Progenitor cell of endocrine pancreas (in vitro differentiated cells): ENCODE data around the gene RHOT2. TPM values are rescaled to one million over a fixed set of nuclear protein-coding genes. Genes with fewer than 3 reads are reported as not detected.

Experiments used
- DNase-seq: peaks from one replicate; pipeline ENCODE4 v3.0.0; 2021; ENCODE audit warnings: low spot score; ENCODE audit not compliant: unreplicated experiment
- H3K27ac Mint-ChIP-seq: 2 replicates; pipeline ENCODE4 v1.8.0; 2021; ENCODE audit warnings: mild to moderate bottlenecking, moderate library complexity, mixed read lengths
- H3K27me3 Mint-ChIP-seq: 2 replicates; pipeline ENCODE4 v1.8.0; 2021; ENCODE audit warnings: mixed read lengths
- H3K36me3 Mint-ChIP-seq: 2 replicates; pipeline ENCODE4 v1.8.0; 2022; ENCODE audit warnings: mixed read lengths; ENCODE audit not compliant: insufficient read depth
- H3K4me1 Mint-ChIP-seq: 2 replicates; pipeline ENCODE4 v1.8.0; 2021; ENCODE audit warnings: low read depth, mixed read lengths
- H3K4me3 Mint-ChIP-seq: 2 replicates; pipeline ENCODE4 v1.8.0; 2021; ENCODE audit warnings: low read depth, mild to moderate bottlenecking, moderate library complexity, mixed read lengths
- H3K9me3 Mint-ChIP-seq: 2 replicates; pipeline ENCODE4 v1.8.0; 2021; ENCODE audit warnings: low read depth, mixed read lengths
- long read RNA-seq: library from polyadenylated mRNA; unstranded; transcript quantifications from one replicate; pipeline ENCODE4 v2.0.0, GENCODE V29; 2020
- total RNA-seq: library from RNA; stranded (reverse); gene quantifications from 2 replicates; pipeline ENCODE4 v1.2.1, GENCODE V29; 2021
- TF ChIP-seq, protein P1 (sequence below): fragments of 200-600 bp; sonication (generic); IDR thresholded peaks from one replicate; pipeline ENCODE4 v1.5.0; 2021; ENCODE audit warnings: antibody characterized with exemption, mild to moderate bottlenecking; ENCODE audit not compliant: unreplicated experiment

The RHOT2 gene
- 153 and 167 TPM in 2 replicates for total RNA-seq
- long read RNA-seq, transcript RHOT2-201 (19 exons, 2,539 nt) = major isoform, 16 of 47 reads
- long read RNA-seq, partial matches to known transcripts = 5 of 47 reads
- long read RNA-seq, other reads (novel, unspliced or antisense) = 26 of 47 reads

- no peaks in the 10 kb centered on the region for H3K36me3 Mint-ChIP-seq
- H3K9me3 Mint-ChIP-seq = no peaks in the 10 kb centered on the region
- peaks cover 2% of the 10 kb centered on the region for H3K4me1 Mint-ChIP-seq
- H3K27ac Mint-ChIP-seq = peak within 1 kb of the TSS; percentile 89
- peak; percentile 89 for DNase-seq
- H3K27me3 Mint-ChIP-seq = no peaks in the 10 kb centered on the region
- TF ChIP-seq, protein P1, sequence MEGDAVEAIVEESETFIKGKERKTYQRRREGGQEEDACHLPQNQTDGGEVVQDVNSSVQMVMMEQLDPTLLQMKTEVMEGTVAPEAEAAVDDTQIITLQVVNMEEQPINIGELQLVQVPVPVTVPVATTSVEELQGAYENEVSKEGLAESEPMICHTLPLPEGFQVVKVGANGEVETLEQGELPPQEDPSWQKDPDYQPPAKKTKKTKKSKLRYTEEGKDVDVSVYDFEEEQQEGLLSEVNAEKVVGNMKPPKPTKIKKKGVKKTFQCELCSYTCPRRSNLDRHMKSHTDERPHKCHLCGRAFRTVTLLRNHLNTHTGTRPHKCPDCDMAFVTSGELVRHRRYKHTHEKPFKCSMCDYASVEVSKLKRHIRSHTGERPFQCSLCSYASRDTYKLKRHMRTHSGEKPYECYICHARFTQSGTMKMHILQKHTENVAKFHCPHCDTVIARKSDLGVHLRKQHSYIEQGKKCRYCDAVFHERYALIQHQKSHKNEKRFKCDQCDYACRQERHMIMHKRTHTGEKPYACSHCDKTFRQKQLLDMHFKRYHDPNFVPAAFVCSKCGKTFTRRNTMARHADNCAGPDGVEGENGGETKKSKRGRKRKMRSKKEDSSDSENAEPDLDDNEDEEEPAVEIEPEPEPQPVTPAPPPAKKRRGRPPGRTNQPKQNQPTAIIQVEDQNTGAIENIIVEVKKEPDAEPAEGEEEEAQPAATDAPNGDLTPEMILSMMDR = peak; percentile 94
- H3K4me3 Mint-ChIP-seq = peak within 1 kb of the TSS; percentile 76
Observed at GRCh38 chr16:667780-668518, at the start of gene RHOT2. RHOT2 (plus strand) TSS chr16:668132; CDS start chr16:668200, 68 bp downstream.

DNA sequence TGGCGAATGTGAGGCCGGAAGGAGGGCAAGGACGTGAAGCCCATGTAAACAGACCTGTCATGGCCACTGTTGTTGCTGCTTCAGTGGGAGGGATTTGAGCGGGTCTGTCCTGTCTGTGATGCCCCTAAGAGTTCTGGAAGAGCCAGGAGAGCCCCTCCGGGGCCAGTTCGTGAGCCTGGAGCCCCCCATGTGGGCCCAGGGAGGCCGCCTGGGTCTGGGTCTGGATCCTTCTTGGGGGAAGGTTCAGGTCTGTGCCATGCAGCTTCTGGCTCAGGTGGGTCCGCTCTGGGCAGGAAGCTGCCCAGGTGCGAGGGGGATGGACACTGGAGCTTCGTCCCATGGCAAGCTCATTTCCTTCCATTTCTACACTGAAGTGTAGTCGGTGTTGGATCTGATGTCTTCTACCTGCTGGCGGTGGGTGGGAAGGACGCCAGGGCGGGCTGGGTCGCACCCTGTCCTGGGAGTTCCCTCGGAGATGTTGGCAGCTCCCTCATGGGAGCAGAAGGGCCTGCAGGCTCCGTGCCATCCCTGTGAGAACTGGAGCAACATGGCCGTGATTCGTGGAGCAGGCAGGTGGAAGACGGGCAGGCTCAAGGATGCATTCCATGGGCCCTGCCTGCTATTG is 48.3 kb upstream of the RHOT2 start:
- no peak for DNase-seq
- H3K4me1 Mint-ChIP-seq = no peaks in the 10 kb centered on the region
- H3K36me3 Mint-ChIP-seq = peaks cover 5% of the 10 kb centered on the region
- H3K4me3 Mint-ChIP-seq = no peak overlapping the region
- TF ChIP-seq, protein P1 = no peak
- no peaks in the 10 kb centered on the region for H3K9me3 Mint-ChIP-seq
- no peak overlapping the region for H3K27ac Mint-ChIP-seq
- H3K27me3 Mint-ChIP-seq = no peaks in the 10 kb centered on the region

DNA sequence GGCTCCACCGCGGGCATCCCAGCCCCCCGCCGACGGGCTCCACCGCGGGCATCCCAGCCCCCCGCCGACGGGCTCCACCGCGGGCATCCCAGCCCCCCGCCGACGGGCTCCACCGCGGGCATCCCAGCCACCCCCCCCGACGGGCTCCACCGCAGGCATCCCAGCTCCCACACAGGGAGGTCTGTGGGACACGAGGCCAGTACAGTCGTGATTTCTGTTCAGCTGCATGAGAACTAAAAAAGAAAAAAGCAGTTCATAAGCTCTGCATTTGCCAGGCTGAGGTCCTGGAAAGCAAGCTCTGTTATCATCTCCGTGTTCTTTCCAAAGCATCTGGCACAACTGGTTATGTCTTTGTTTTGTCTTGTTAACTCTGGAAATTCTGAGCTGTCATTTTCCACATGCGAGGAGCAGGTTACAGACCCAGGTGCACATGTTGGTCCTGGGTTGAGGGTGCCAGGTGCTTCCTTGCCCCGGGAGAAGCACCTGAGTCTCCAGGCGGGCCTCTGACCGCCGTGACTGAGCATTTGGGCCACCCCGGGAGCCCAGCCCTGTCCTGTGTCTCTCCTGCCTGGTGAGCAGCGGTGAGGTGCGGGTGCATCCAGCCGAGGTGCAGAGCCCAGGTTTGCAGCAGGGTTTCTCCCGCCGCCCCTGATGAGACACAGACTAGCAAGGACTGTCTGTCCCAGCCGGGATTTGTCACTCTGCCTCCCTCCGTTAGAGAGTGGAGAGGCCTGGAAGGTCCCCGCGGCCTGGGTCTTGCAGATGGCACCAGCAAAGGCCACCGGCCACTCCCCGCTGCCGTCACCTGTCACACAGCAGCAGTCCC is 47.0 kb upstream of the RHOT2 start:
- Mint-ChIP-seq H3K4me1 (no peaks in the 10 kb centered on the region), H3K27ac (no peak overlapping the region), H3K27me3 (no peaks in the 10 kb centered on the region), H3K9me3 (no peaks in the 10 kb centered on the region), H3K36me3 (no peaks in the 10 kb centered on the region), H3K4me3 (no peak overlapping the region)
- TF ChIP-seq, protein P1 = no peak
- DNase-seq = no peak

DNA sequence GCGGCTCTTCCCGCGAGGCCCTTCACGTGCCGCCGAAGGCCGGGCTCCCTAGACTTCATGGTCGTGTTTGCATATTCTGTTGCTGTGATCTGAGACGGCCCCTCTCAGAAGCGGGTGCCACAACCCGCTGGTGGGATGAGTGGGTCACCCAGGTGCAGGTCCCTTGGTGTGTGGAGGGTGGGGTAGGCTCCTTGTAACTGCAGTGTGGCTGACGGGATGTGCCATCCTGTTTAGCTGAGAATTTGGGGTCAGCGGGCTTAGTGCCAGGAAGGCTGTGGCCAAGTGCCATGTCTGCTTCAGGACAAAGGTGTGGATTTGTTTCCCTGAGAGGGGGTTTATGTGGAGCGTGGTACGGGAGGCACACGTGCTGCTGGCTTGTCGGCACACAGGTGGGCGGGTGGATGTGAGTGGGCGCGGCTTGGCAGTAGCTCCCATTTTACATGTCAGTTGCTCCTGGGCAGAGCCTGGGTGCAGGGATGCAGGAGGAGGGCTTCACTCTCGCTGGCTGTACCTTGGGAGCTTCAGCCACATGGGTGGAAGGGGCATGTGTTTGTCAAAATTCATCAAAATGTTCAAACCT is 46.3 kb upstream of the RHOT2 start:
- no peak overlapping the region for H3K27ac Mint-ChIP-seq
- H3K27me3 Mint-ChIP-seq = no peaks in the 10 kb centered on the region
- TF ChIP-seq, protein P1 = no peak
- peaks cover 3% of the 10 kb centered on the region for H3K36me3 Mint-ChIP-seq
- no peaks in the 10 kb centered on the region for H3K4me1 Mint-ChIP-seq
- H3K4me3 Mint-ChIP-seq = no peak overlapping the region
- H3K9me3 Mint-ChIP-seq = no peaks in the 10 kb centered on the region
- DNase-seq = no peak

DNA sequence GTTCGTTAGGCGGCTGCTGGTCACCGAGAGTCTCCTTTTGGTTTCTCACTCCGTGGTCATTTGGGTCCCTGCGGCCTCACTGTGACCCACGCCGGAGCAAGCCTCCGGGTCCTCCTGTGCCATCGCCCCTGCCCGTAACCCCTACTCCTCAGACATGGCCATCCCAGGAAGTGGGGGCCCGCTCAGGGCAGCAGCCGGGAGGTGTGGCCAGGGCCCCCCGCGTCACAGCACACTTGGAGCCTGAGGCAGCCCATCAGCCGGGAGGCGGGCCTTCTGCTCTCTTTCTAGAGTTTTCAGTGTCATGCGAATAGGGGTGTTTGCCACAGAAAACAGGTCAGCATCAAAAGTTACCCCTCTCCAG is 45.0 kb upstream of the RHOT2 start:
- H3K9me3 Mint-ChIP-seq = no peaks in the 10 kb centered on the region
- no peaks in the 10 kb centered on the region for H3K27me3 Mint-ChIP-seq
- no peak for DNase-seq
- TF ChIP-seq, protein P1 = no peak
- peaks cover 5% of the 10 kb centered on the region for H3K36me3 Mint-ChIP-seq
- H3K4me1 Mint-ChIP-seq = no peaks in the 10 kb centered on the region
- H3K4me3 Mint-ChIP-seq = no peak overlapping the region
- no peak overlapping the region for H3K27ac Mint-ChIP-seq
